HG03159 (cell line): ENCODE measurements around the gene MTAP.

Experiments used
- ATAC-seq: cut with Tn5 transposase; IDR thresholded peaks from one replicate; pipeline ENCODE4 v1.9.1; 2021; ENCODE audit warnings: mild to moderate bottlenecking, moderate library complexity; ENCODE audit not compliant: unreplicated experiment

MTAP gene

DNA sequence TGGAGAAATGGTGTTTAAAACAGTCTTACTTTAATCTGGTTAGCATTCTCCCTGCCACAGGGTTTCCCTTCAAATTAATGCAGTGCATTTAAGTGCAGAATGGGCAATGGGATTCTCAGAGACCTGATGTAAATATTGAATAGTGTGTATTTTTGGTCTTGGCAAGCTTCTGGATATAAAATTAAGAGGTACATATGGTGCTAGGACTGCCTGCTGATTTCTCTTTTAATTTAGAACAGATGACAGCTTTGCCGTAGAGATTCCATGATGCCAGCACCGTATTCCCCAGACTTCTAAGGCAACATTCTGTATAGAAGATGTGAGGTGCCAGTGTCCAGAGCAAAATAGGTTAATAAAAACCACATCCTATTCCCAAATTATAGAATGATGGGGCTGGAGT is 1.9 kb downstream of the MTAP start:
- ATAC-seq = no peak

DNA sequence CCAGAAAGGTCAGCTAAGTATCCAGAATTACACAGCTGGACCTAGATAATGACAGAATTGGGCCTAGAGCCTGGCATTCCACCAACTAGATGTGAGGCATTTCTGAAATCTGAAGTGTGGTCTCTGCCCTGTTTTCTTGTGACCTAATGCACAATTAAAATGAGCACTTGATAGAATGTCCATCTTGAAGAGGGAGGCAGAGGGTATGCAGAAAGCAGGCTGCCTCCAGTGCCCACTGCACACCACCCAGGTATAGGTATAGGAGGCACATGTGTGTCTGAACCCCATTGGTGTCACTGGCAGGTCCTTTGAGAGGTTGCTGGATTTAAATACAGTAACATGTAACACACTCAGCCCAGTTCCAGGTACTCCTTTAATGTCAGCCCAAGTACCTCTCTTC is 2.4 kb downstream of the MTAP start:
- ATAC-seq = no peak

DNA sequence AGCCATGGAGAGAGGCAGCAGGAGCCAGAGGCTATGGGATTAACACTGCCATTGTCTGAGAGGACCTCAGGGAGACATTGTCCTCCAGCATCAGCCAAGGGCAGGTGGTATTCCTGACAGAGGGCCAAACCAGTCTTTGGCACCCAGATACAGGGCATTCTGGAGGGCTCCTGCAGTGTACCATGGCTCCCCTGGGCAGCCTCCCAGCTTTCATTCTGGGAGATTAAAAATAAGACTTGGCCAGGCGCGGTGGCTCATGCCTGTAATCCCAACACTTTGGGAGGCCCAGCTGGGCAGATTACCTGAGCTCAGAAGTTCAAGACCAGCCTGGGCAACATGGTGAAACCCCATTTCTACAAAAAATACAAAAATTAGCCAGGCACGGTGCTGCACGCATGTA is 4.2 kb downstream of the MTAP start:
- no peak for ATAC-seq

DNA sequence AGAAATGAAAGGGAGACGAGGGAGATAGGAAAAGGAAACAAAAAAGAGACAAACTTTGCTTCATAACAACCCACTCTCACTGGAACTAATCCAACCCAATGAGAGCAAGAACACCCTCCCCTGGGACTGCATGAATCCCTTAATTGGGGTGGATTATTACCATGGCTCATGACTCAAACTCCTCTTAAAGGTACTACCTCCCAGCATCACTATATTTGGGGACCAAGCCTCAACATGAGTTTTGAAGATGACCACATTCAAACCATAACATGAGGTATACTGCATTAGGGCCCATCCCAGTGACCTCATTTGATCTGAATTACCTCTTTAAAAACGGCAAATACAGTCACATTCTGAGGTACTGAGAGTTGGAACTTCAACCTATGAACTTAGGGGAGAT is 8.0 kb downstream of the MTAP start:
- no peak for ATAC-seq

DNA sequence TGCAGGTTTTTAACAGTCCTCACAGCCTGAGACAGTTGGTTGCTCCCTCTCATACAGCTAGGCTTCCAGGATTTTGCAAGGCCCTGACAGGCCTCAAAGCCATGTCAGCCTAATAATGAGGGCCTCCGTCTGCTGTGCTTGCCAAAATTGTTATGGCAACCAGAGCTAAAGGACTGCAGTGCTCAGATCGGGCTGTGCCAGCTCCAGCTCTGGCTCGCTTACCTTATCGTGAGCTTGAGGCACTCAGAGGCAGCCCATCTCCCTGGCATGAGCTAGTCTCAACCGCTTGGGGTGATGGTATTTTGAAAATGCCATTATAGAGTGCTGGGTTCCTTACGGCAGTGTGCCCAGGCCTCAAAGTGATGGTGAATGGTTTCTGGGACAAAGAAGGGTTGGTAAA is 8.4 kb downstream of the MTAP start:
- no peak for ATAC-seq

GRCh38 chr9:21811914-21812313 is 9.5 kb downstream of the MTAP start:
- ATAC-seq = no peak

GRCh38 chr9:21812415-21812814 is 10.0 kb downstream of the MTAP start:
- no peak for ATAC-seq

- ATAC-seq = peak; percentile 69
These were observed 10.6 kb downstream of the MTAP start for GRCh38 chr9:21812946-21813568.

- ATAC-seq = peak; percentile 48
These were observed 11.4 kb downstream of the MTAP start for GRCh38 chr9:21813575-21814473.

GRCh38 chr9:21815643-21816042 is 13.2 kb downstream of the MTAP start:
- ATAC-seq = no peak

- no peak for ATAC-seq
These were observed 14.7 kb downstream of the MTAP start for GRCh38 chr9:21817176-21817575.

DNA sequence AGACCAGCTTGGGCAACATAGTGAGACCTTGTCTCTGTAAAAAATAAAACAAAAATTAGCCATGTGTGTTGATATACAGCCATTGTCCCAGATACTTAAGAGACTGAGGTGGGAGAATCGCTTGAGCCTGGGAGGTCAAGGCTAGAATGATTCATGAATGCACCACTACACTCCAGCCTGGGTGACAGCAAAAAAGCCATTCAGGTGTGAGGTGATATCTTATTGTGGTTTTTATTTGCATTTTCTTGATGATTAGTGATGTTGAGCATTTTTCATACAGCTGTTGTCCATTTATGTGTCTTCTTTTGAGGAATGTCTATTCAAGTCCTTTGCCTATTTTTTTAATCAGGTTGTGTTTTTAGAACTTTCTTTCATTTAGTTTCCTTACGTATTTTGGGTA is 23.2 kb downstream of the MTAP start:
- ATAC-seq = peak; percentile 63

DNA sequence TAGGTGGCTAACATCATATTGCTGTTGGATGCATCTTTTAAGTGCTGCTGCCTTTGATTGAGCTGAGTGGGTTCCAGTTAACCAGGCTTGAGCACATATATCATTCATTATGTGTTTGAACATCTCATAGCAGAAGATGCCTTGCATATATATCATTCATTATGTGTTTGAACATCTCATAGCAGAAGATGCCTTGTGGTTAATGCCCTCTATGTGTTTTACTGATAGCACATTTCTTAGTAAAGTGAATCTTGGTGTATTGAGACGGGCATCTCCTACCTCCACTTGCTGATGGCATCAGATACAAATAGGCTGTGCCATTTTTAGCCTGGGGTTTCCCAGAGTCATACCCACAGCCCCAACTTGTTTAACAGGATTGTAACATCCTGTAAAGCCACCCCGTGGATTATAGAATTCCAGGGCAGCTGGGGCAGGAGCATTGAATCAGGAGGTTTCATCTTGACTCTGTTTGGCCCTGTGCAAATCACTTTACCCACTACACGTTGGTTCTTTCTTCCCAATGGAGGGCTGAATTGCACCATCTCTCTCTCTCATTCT is 26.5 kb downstream of the MTAP start:
- ATAC-seq = no peak

DNA sequence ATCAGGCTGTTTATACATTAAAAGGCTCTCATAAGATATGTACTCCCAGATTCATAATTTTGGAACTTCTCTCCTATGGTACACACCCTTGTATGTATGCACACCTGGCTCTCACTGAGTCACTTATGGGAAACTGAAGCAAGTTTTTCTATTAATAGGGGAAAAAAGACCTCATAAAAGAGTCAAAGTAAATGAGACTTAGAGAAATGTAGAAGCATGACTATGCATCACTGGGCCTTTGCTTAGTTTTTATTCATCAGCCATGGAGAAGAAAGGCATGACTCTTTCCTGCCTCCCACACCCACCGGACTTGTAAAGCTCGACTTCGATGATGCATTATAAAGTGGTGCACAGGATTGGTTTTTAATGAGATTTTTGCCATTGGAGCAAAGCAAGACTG is 28.2 kb downstream of the MTAP start:
- ATAC-seq = no peak

- ATAC-seq = peak; percentile 47
These were observed 29.5 kb downstream of the MTAP start for GRCh38 chr9:21831841-21832509.

- peak; percentile 73 for ATAC-seq
These were observed 30.8 kb downstream of the MTAP start for GRCh38 chr9:21833090-21833801.

DNA sequence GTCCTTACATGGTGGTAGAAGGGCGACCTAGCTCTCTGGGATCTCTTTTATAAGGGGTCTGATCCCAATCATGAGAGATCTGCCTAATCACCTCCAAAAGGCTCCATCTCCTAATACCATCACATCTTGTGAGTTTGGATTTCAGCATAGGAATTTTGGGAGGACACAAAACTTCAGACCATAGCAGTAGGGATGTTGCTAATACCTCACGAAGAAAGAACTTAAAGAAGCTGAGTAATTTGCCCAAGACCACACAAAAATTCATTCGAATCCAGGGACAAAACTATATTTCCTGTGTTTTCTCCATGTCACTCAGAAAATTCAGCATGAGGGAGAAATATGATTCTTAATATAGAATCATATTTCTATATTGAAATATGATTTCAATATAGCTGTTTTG is 32.7 kb downstream of the MTAP start:
- no peak for ATAC-seq

GRCh38 chr9:21836437-21837161 is 34.2 kb downstream of the MTAP start:
- no peak for ATAC-seq

GRCh38 chr9:21837501-21837900 is 35.1 kb downstream of the MTAP start:
- ATAC-seq = no peak

GRCh38 chr9:21840647-21841046 is 38.2 kb downstream of the MTAP start:
- no peak for ATAC-seq
